ENCODE results near the gene TMEM176A.
"Not testable (repeated sequence)": the region's sequence is repeated elsewhere in the genome, so short reads cannot be mapped to it uniquely, and the experiment has no call there.

Gene TMEM176A

GRCh38 chr7:150807616-150808438 is 7.3 kb downstream of the TMEM176A start:
- DNase-seq (ENCODE audit: extremely low read depth in 1 of 2, low read depth in 1 of 2): not testable (repeated sequence)

DNA sequence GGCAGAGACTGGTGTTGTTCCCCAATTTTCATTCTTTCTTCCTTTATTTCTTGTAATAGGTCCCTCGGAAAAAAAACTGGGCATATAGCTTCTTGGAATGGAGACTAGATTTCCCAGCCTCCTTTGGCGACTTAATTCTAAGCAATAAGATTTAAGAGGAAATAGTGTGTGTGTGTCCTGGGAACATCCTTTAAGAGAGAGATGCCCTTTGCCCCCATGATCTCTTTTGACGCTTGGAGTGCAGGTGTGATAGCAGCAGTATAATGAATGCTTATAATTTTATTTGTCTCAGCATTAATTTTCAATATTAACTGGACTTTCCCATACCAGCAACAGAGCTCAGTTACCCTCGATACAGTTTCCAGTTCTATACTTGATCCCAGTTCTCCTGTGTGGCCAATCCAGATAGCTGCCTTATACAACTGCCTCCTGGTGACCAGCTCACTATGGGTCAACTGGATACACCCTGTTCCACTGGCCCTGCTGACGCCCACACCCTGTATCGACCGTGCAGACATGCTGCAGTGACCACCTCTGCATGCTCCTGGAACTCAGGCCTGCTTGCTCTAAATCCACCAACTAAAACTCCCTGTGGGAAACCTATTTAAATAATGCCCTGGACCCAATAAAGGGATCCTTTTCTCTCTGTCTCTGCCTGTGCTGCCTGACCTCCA is 13.9 kb downstream of the TMEM176A start:
- no peak for DNase-seq (ENCODE audit: extremely low read depth in 1 of 2, low read depth in 1 of 2)

GRCh38 chr7:150818971-150819370 is 18.4 kb downstream of the TMEM176A start:
- no peak for DNase-seq (ENCODE audit: extremely low read depth in 1 of 2, low read depth in 1 of 2)

- DNase-seq (ENCODE audit: extremely low read depth in 1 of 2, low read depth in 1 of 2): no peak
These were observed 19.6 kb downstream of the TMEM176A start for GRCh38 chr7:150820148-150820547.

DNA sequence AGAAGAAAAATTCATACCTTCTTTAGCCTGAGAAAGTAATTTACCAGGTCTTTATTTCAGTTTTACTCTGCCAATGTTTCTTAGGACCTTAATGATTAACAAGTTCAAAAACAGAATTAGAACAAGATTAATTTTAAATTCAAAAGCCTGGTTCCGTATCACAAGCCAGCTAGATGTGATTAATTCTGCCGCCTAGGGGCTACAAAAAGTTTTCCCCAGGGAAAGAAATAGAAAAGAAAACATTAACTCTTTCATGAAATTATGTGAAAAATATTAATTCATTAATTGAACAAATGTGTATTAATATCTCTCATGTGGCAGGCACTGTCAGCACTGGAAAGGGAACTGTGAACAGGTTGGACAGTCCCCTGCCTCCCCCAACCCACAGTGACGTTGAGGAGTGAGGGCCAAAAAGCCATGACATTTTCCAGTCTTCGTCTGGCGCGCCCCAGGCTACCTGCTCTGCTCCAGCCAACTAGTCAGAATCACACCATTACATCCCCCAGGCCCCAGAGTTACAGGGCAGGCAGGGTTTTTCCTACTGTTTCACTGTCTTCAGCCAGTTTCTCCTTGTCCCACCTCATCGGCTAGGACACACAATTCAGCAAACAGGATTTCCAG is 20.1 kb downstream of the TMEM176A start:
- no peak for DNase-seq (ENCODE audit: extremely low read depth in 1 of 2, low read depth in 1 of 2)

- DNase-seq (ENCODE audit: extremely low read depth in 1 of 2, low read depth in 1 of 2): no peak
These were observed 22.5 kb downstream of the TMEM176A start for GRCh38 chr7:150823043-150823442.

- DNase-seq (ENCODE audit: extremely low read depth in 1 of 2, low read depth in 1 of 2): no peak
These were observed 23.0 kb downstream of the TMEM176A start for GRCh38 chr7:150823484-150824126.

DNA sequence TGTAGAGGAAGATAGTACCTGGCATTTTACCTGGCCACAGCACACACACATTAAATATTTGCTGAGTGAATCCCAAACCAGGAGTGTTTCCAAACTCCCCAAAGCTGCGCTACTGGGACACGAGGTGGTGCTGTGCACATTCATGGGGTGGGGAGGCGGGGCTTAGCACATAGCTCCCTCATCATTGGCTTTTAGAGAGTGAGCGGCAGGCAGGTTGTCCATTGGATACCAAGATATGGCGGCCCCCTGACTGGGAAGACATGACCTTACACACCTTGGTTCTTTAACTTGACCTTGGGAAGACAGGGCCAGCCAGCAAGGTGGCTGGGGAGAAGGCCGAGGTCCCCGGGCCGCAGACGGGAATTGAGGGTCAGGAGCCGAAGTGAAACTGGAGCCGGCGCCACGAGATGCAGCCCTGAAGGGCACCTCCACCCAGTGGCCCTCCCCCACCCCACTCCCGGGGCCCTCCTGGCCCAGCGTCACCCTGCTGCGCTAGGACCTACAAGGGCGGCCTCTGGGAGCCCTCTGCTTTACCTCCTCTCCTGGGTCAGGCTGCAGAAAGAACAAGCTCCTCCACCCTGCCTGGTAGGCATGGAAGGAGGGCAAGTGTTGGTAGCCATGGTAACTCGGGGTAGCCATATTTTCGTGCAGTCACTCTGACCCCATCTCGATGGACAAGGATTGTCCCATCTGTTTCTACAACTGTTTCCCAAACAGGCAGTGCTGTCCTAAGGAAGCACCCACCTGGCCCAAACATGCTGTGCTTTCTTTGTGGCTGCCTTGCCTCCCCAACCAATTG is 24.0 kb downstream of the TMEM176A start:
- DNase-seq (ENCODE audit: extremely low read depth in 1 of 2, low read depth in 1 of 2): no peak

GRCh38 chr7:150826061-150826849 is 25.7 kb downstream of the TMEM176A start:
- no peak for DNase-seq (ENCODE audit: extremely low read depth in 1 of 2, low read depth in 1 of 2)

GRCh38 chr7:150828384-150828783 is 27.8 kb downstream of the TMEM176A start:
- DNase-seq (ENCODE audit: extremely low read depth in 1 of 2, low read depth in 1 of 2): no peak

- DNase-seq (ENCODE audit: extremely low read depth in 1 of 2, low read depth in 1 of 2): no peak
These were observed 28.9 kb downstream of the TMEM176A start for GRCh38 chr7:150829426-150829825.

DNA sequence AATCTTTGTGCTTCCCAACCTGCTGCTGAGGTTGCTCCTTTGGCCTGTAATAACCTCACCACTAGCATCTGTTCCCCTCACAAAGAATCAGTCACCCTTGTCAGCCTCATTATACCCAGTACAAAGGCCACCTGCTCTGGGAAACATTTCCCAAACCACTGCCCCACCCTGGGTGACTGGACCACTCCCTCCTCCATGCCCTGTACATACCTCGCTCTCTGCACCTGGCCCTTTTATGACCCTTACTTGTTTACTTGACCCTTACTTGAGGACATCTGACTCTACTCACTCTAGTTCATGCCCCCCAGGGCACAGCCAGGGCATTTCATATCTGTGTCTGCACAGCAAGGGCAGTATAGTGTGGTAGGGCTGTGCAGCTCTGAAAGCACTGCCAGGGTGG is 30.4 kb downstream of the TMEM176A start:
- no peak for DNase-seq (ENCODE audit: extremely low read depth in 1 of 2, low read depth in 1 of 2)

DNA sequence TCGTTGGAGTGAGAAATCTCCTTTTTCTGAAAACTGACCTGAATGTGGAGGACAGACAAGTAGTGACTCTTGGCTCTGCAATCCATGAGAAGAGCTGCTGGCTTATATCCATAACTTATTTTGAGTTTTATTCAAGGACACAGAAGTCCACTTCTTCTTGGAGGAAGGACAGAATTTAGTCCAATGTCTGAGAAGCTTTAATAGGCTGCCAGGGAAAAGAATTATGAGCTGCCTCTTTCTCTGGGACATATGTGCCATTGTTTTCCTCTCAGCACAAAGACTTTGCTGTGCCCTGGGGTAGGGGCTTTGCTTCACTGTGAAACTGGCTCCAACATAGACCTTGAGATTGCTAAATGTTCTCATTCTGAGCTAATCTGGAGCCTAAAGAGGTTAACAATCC is 31.3 kb downstream of the TMEM176A start:
- DNase-seq (ENCODE audit: extremely low read depth in 1 of 2, low read depth in 1 of 2): no peak

DNA sequence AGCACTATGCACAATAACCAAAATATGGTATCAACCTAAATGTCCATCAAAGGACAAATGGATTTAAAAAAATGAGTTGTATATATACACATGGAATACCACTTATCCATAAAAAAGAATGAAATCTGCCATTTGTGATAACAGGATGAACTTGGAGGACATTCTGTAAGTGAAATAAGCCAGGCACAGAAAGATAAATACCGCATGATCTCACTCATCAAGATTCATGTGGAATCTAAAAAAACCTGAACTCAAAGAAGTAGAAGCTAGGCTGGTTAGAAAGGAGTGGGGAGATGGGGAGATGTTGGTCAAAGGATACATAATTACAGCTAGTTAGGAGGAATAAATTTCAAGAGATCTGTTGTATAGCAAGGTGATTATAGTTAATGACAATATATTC is 34.5 kb downstream of the TMEM176A start:
- DNase-seq (ENCODE audit: extremely low read depth in 1 of 2, low read depth in 1 of 2): no peak

GRCh38 chr7:150835702-150836280 is 35.2 kb downstream of the TMEM176A start:
- no peak for DNase-seq (ENCODE audit: extremely low read depth in 1 of 2, low read depth in 1 of 2)

DNA sequence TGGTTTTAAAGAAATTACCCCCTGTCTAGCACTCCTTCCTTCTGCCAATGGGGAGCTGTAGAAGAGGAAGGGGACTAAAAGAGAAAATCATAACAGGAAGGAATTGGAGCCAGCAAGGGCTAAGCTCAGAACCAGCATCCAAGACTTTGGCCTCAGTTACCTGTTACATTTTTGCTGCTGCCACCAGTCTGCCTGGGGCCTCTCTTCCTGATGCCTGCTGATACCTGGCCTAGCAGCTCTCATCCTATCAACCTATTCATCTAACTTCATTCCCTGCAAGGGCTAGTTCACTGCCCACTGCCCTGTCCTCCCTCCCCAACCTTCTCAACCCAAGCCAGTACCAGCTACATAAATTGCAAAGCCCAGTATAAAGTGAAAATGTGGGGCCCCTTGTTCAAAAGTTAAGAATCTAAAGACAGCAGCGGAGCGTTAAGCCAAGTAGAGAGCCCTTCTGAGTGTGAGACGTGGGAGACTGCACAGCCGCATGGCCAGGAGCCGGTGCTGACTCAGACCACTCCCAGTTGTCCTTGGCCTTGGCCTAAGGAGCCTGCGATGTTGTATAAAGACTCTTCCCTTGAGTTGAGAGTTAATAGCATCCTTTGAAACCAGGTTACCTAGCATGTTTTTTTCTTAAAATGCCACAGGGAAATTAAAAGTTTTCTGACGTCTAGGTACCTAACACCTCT is 38.5 kb downstream of the TMEM176A start:
- DNase-seq (ENCODE audit: extremely low read depth in 1 of 2, low read depth in 1 of 2): no peak

GRCh38 chr7:150842018-150842417 is 41.4 kb downstream of the TMEM176A start:
- no peak for DNase-seq (ENCODE audit: extremely low read depth in 1 of 2, low read depth in 1 of 2)

GRCh38 chr7:150842716-150843115 is 42.1 kb downstream of the TMEM176A start:
- DNase-seq (ENCODE audit: extremely low read depth in 1 of 2, low read depth in 1 of 2): no peak

- DNase-seq (ENCODE audit: extremely low read depth in 1 of 2, low read depth in 1 of 2): no peak
These were observed 44.9 kb downstream of the TMEM176A start for GRCh38 chr7:150845421-150845861.
